ENCODE results near the gene UBN2.

- no peak for TF ChIP-seq ZNF274 (IDR thresholded peaks at IDR 0.05; ENCODE audit: insufficient read depth, insufficient read length)
- TF ChIP-seq GABPA (IDR thresholded peaks at IDR 0.05; ENCODE audit: low read depth) = no peak
- TF ChIP-seq REST (IDR thresholded peaks at IDR 0.05; ENCODE audit: low read depth, low read length) = no peak
- TF ChIP-seq ZZZ3 (IDR thresholded peaks at IDR 0.05; ENCODE audit: control insufficient read depth, insufficient read length, low read depth) = no peak
- TF ChIP-seq CTCF (IDR thresholded peaks at IDR 0.05 in 2 of 3, conservative IDR thresholded peaks at IDR 0.05 in 1 of 3; ENCODE audit: control insufficient read depth in 2 of 3, extremely low read depth in 1 of 3, insufficient read depth in 1 of 3, low read depth in 3 of 3, low read length in 3 of 3) = no peak
These were observed 108.0 kb downstream of the UBN2 start for GRCh38 chr7:139339025-139339424.
